Endothelial cell of umbilical vein (primary cell): Measurements from ENCODE around the gene ATP6V1G2. TPM values are rescaled to one million over a fixed set of nuclear protein-coding genes. Genes with fewer than 3 reads are reported as not detected.

Experiments used
- BruUV-seq: library from RNA; stranded (reverse); fragments of 400-500 nt; replicated peaks from 2 replicates; lab custom pipeline; 2021; lab: Mats Ljungman, UMichigan
- CTCF ChIA-PET: fragments of 300-600, 350-600 bp; sonication (Branson Sonifier 250); formaldehyde crosslinking; loops from one replicate; lab custom pipeline; 2021; ENCODE audit warnings: antibody characterized with exemption, inconsistent platforms; lab: Charles Lee
- POLR2A ChIA-PET: fragments of 300-600, 350-600 bp; sonication (Branson Sonifier 250); formaldehyde crosslinking; loops from one replicate; lab custom pipeline; 2021; ENCODE audit warnings: antibody characterized with exemption, inconsistent platforms; lab: Charles Lee
- DNase-seq: peaks from one replicate; pipeline ENCODE4 v3.0.0-alpha.2; 2011; ENCODE audit warnings: low read depth, low spot score
- FAIRE-seq: peaks from 2 replicates; lab custom pipeline; 2011; peaks lifted over from hg19 to GRCh38; lab: Jason Lieb, UNC
- H2AFZ ChIP-seq: 2 replicates; pipeline ENCODE4 v1.6.0; 2012; ENCODE audit warnings: low read depth, low read length, control low read depth, inconsistent platforms
- H3K27ac ChIP-seq: 2 replicates; pipeline ENCODE4 v1.5.1; 2011; ENCODE audit warnings: low read depth, mild to moderate bottlenecking, control low read depth, low read length, moderate library complexity; ENCODE audit not compliant: insufficient read depth
- H3K27me3 ChIP-seq, 2 experiments: 2 replicates each; pipeline versions ENCODE4 v1.6.0 to v1.6.1; 2011; ENCODE audit warnings: low read length in 2 of 2, mixed read lengths in 1 of 2; ENCODE audit not compliant: control insufficient read depth in 2 of 2, insufficient read depth in 2 of 2
- H3K36me3 ChIP-seq, 2 experiments: 2 replicates in 1 of 2; 3 replicates in 1 of 2; pipeline ENCODE4 v1.5.1; 2011; ENCODE audit warnings: low read length in 2 of 2, mild to moderate bottlenecking in 1 of 2, moderate library complexity in 1 of 2; ENCODE audit not compliant: control insufficient read depth in 2 of 2, insufficient read depth in 2 of 2; ENCODE audit errors: extremely low read depth in 1 of 2
- H3K4me1 ChIP-seq: 3 replicates; pipeline ENCODE4 v1.5.1; 2011; ENCODE audit warnings: mild to moderate bottlenecking, low read length; ENCODE audit not compliant: control insufficient read depth, insufficient read depth; ENCODE audit errors: extremely low read depth
- H3K4me2 ChIP-seq: 2 replicates; pipeline ENCODE4 v1.6.1; 2011; ENCODE audit warnings: low read length, control low read depth, mixed read lengths; ENCODE audit not compliant: insufficient read depth
- H3K4me3 ChIP-seq, 3 experiments: fragments of 200-600 bp in 1 of 3; sonication (generic), shearing (Covaris generic) in 1 of 3; replicated peaks in 1 of 3; 2 replicates each; pipeline ENCODE4 v1.5.1; 2011 to 2016; ENCODE audit warnings: control low read depth in 3 of 3, low read length in 3 of 3, mild to moderate bottlenecking in 2 of 3, inconsistent platforms in 1 of 3, low read depth in 1 of 3, moderate library complexity in 1 of 3; ENCODE audit not compliant: insufficient read depth in 1 of 3
- H3K79me2 ChIP-seq: 2 replicates; pipeline ENCODE4 v1.6.0; 2012; ENCODE audit warnings: low read length, inconsistent platforms; ENCODE audit not compliant: control insufficient read depth, insufficient read depth
- H3K9ac ChIP-seq: replicated peaks from 2 replicates; pipeline ENCODE3; 2011; ENCODE audit warnings: low read length, control low read depth; ENCODE audit not compliant: insufficient read depth; ENCODE audit errors: extremely low read depth
- H3K9me1 ChIP-seq: replicated peaks from 3 replicates; pipeline ENCODE4 v1.6.0; 2011; ENCODE audit warnings: mild to moderate bottlenecking, low read length; ENCODE audit not compliant: control insufficient read depth, insufficient read depth; ENCODE audit errors: extremely low read depth
- H3K9me3 ChIP-seq: replicated peaks from 2 replicates; pipeline ENCODE4 v1.5.1; 2012; ENCODE audit warnings: low read length, inconsistent platforms; ENCODE audit not compliant: control insufficient read depth, insufficient read depth
- H4K20me1 ChIP-seq: replicated peaks from 2 replicates; pipeline ENCODE3; 2011; ENCODE audit warnings: mild to moderate bottlenecking, low read length; ENCODE audit not compliant: control insufficient read depth, insufficient read depth; ENCODE audit errors: extremely low read depth
- CTCF ChIP-seq, 2 donors: IDR thresholded peaks; 1 replicate in 1 of 2; 2 replicates in 1 of 2; pipeline ENCODE4 v1.5.1; 2011; ENCODE audit warnings: low read length in 2 of 2, mild to moderate bottlenecking in 2 of 2, moderate library complexity in 2 of 2, control low read depth in 1 of 2, inconsistent platforms in 1 of 2, low read depth in 1 of 2; ENCODE audit not compliant: insufficient read depth in 1 of 2; ENCODE audit errors: extremely low read depth in 1 of 2
- EZH2 ChIP-seq: IDR thresholded peaks from 2 replicates; pipeline ENCODE4 v1.6.1; 2012; ENCODE audit warnings: borderline replicate concordance, low read depth, mild to moderate bottlenecking, moderate library complexity, low read length, inconsistent platforms; ENCODE audit not compliant: severe bottlenecking
- FOS ChIP-seq: IDR thresholded peaks from 2 replicates; pipeline ENCODE4 v1.6.1; 2011; ENCODE audit warnings: mild to moderate bottlenecking, low read length, moderate library complexity, borderline replicate concordance; ENCODE audit not compliant: insufficient read depth
- GATA2 ChIP-seq: IDR thresholded peaks from 2 replicates; pipeline ENCODE4 v1.7.0; 2011; ENCODE audit warnings: low read depth, mild to moderate bottlenecking, moderate library complexity, mixed read lengths, low read length; ENCODE audit not compliant: insufficient read length, insufficient read depth
- JUN ChIP-seq: IDR thresholded peaks from 2 replicates; pipeline ENCODE4 v1.6.1; 2011; ENCODE audit warnings: borderline replicate concordance, low read depth; ENCODE audit not compliant: insufficient read length, insufficient read depth
- MAX ChIP-seq: IDR thresholded peaks from 2 replicates; pipeline ENCODE4 v1.6.1; 2011; ENCODE audit not compliant: insufficient read depth, insufficient read length
- MYC ChIP-seq: IDR thresholded peaks from one replicate; pipeline ENCODE4 v1.6.1; 2011; ENCODE audit warnings: mild to moderate bottlenecking, low read depth, low read length
- POLR2A ChIP-seq: IDR thresholded peaks from 2 replicates; pipeline ENCODE4 v1.6.1; 2012; ENCODE audit warnings: low read depth, mild to moderate bottlenecking, control low read depth, low read length
- POLR2AphosphoS5 ChIP-seq: IDR thresholded peaks from 2 replicates; pipeline ENCODE4 v1.6.1; 2012; ENCODE audit warnings: low read depth, mild to moderate bottlenecking, control low read depth, low read length, moderate library complexity; ENCODE audit not compliant: insufficient read depth
- dilution Hi-C: fragments of 300-500 bp; cut with MboI; formaldehyde crosslinking; loops from one replicate; pipeline ENCODE4 v1.15.0; 2019; ENCODE audit warnings: low sequenced_read_pairs; ENCODE audit not compliant: extremely low pct_ligation_motif_present
- intact Hi-C: fragments of 100-400 bp; cut with micrococcal nuclease; formaldehyde crosslinking; loops from one replicate; pipeline ENCODE4 v1.10.0; 2022
- polyA plus RNA-seq, 4 experiments: library from polyadenylated mRNA; depleted of rRNA in 3 of 4; stranded (reverse) in 3 of 4; unstranded in 1 of 4; fragments of >200 nt; gene quantifications; 2 replicates each; pipeline versions ENCODE4 v1.2.1 to v1.2.3, GENCODE V29; 2011 to 2012; ENCODE audit warnings: missing spikeins in 1 of 4
- total RNA-seq: library from RNA; stranded (reverse); gene quantifications from 2 replicates; pipeline ENCODE4 v1.2.3, GENCODE V29; 2021

The ATP6V1G2 gene
- total and polyA plus RNA-seq, 2 donors (not counting 3 experiments of a cell fraction or from before 2014, with no cell fraction given) = 0.70 to 0.84 TPM

GRCh38 chr6:31579119-31579505 is 32.7 kb upstream of the ATP6V1G2 start:
- Histone ChIP-seq H3K4me3 (no peak overlapping the region), H3K9me1 (no peaks in the 10 kb centered on the region), H3K36me3 (no peaks in the 10 kb centered on the region), H4K20me1 (no peaks in the 10 kb centered on the region), H3K79me2 (peaks cover 10% of the 10 kb centered on the region), H3K9me3 (no peaks in the 10 kb centered on the region), H3K27me3 (no peaks in the 10 kb centered on the region), H3K4me1 (peaks cover 16% of the 10 kb centered on the region), H3K4me2 (no peak overlapping the region), H3K27ac (no peak overlapping the region), H3K9ac (no peak overlapping the region), H2AFZ (no peak overlapping the region)
- ChIA-PET POLR2A (no interaction called here), CTCF (interaction anchor here (17.0 to 32.6 kb wide), 2 partner anchors 16 to 23 kb away, joined by 286 to 1517 read pairs; partner anchors contain the start of genes ATP6V1G2, DDX39B, NCR3 and NFKBIL1)
- BruUV-seq = no TSS peak
- dilution Hi-C loops (no loop called here), intact Hi-C loops (no loop called here)
- FAIRE-seq (no peak), DNase-seq (no peak)
- TF ChIP-seq POLR2A = no peak
- no peak for TF ChIP-seq POLR2AphosphoS5
- TF ChIP-seq FOS = no peak
- no peak for TF ChIP-seq JUN
- TF ChIP-seq GATA2 = no peak
- TF ChIP-seq MAX = no peak
- no peak for TF ChIP-seq CTCF (IDR thresholded peaks at IDR 0.05; ENCODE audit: extremely low read depth in 1 of 2, insufficient read depth in 1 of 2, low read depth in 1 of 2, low read length in 2 of 2)
- no peak for TF ChIP-seq EZH2
- no peak for TF ChIP-seq MYC
